OCI-LY7 (cell line): Measurements from ENCODE around the gene RAD51B.

ENCODE experiments used
- EZH2phosphoT487 ChIP-seq: fragments of 200-600 bp; sonication (generic); IDR thresholded peaks from 2 replicates; pipeline ENCODE4 v1.6.1; 2018; ENCODE audit warnings: low read depth, borderline replicate concordance, mild to moderate bottlenecking, mixed run types, antibody characterized with exemption, low read length, moderate library complexity, mixed read lengths
- TF ChIP-seq, protein P1 (sequence below): fragments of 200-600 bp; sonication (generic); conservative IDR thresholded peaks from 2 replicates; pipeline ENCODE4 v1.5.1; 2014; ENCODE audit warnings: mild to moderate bottlenecking, antibody characterized with exemption, low read length, moderate library complexity, mixed read lengths

DNA sequence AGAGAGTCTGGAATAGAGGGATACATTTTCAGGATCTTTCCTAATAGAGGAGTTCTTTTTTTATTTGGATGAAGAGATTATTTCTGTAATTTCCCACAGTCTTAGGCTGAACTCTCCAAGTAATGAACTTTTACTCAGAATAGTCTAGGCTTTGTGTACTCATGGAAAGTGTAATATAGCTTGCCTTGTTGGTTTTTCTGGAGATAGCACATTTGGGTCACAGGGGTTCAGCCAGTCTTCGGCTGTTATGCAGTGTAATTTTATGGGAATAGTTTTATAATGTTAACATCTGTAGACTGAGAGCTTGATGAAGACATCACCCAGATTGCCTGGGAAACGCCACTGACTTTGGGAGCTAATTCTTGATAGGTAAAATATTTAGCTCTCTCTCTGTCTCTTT lies 450.8 kb downstream of the RAD51B start:
- TF ChIP-seq, protein P1, sequence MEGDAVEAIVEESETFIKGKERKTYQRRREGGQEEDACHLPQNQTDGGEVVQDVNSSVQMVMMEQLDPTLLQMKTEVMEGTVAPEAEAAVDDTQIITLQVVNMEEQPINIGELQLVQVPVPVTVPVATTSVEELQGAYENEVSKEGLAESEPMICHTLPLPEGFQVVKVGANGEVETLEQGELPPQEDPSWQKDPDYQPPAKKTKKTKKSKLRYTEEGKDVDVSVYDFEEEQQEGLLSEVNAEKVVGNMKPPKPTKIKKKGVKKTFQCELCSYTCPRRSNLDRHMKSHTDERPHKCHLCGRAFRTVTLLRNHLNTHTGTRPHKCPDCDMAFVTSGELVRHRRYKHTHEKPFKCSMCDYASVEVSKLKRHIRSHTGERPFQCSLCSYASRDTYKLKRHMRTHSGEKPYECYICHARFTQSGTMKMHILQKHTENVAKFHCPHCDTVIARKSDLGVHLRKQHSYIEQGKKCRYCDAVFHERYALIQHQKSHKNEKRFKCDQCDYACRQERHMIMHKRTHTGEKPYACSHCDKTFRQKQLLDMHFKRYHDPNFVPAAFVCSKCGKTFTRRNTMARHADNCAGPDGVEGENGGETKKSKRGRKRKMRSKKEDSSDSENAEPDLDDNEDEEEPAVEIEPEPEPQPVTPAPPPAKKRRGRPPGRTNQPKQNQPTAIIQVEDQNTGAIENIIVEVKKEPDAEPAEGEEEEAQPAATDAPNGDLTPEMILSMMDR: no peak
- no peak for TF ChIP-seq EZH2phosphoT487
